HFFc6 (cell line): ENCODE results near the gene TERB1. TPM values are rescaled to one million over a fixed set of nuclear protein-coding genes. Genes with fewer than 3 reads are reported as not detected.

Source experiments
- DNase-seq: peaks from one replicate; pipeline ENCODE4 v3.0.0-alpha.2; 2018
- H3K27ac Mint-ChIP-seq: 2 replicates; pipeline ENCODE4 v1.8.0; 2020; ENCODE audit warnings: mild to moderate bottlenecking, mixed read lengths
- H3K27me3 Mint-ChIP-seq: 2 replicates; pipeline ENCODE4 v1.8.0; 2021; ENCODE audit warnings: mild to moderate bottlenecking, moderate library complexity, mixed read lengths; ENCODE audit not compliant: insufficient read depth
- H3K36me3 Mint-ChIP-seq: 2 replicates; pipeline ENCODE4 v1.8.0; 2021; ENCODE audit warnings: low read depth, mixed read lengths
- H3K4me1 Mint-ChIP-seq: 2 replicates; pipeline ENCODE4 v1.8.0; 2020; ENCODE audit warnings: low read depth, mixed read lengths
- H3K4me3 Mint-ChIP-seq: 2 replicates; pipeline ENCODE4 v1.8.0; 2020; ENCODE audit warnings: mild to moderate bottlenecking, moderate library complexity, mixed read lengths
- H3K9me3 Mint-ChIP-seq: 2 replicates; pipeline ENCODE4 v1.8.0; 2020; ENCODE audit warnings: mild to moderate bottlenecking, mixed read lengths
- CTCF ChIP-seq: fragments of 200-600 bp; sonication (generic); IDR thresholded peaks from 2 replicates; pipeline ENCODE4 v1.5.0; 2021; ENCODE audit warnings: antibody characterized with exemption, mild to moderate bottlenecking
- total RNA-seq, 6 experiments: library from RNA; stranded (reverse); fragmentation: NEBNext Ultra II Directional; extraction: Animal tissue kit (Norgen Biotek cat#: 25700); gene quantifications; 2 replicates in 1 of 6; 3 replicates in 5 of 6; pipeline ENCODE4 v1.2.3, GENCODE V29; 2021

The TERB1 gene
- total RNA-seq, 6 experiments from 2014 or later, result not detected

- H3K9me3 Mint-ChIP-seq, result no peaks in the 10 kb centered on the region
- H3K27ac Mint-ChIP-seq, result no peak overlapping the region
- DNase-seq, result no peak
- no peaks in the 10 kb centered on the region; the same call in 1 of the 2 replicates for H3K4me1 Mint-ChIP-seq
- no peak overlapping the region for H3K4me3 Mint-ChIP-seq
- TF ChIP-seq CTCF, result no peak
- H3K36me3 Mint-ChIP-seq, result no peaks in the 10 kb centered on the region
- peaks cover 53% of the 10 kb centered on the region for H3K27me3 Mint-ChIP-seq
Measured at GRCh38 chr16:66847533-66848067, 46.2 kb upstream of the TERB1 start.

GRCh38 chr16:66846831-66847230 is 45.4 kb upstream of the TERB1 start:
- no peak overlapping the region for H3K27ac Mint-ChIP-seq
- H3K4me3 Mint-ChIP-seq, result no peak overlapping the region
- no peaks in the 10 kb centered on the region for H3K36me3 Mint-ChIP-seq
- H3K4me1 Mint-ChIP-seq, result no peaks in the 10 kb centered on the region; the same call in 1 of the 2 replicates
- H3K27me3 Mint-ChIP-seq, result peaks cover 61% of the 10 kb centered on the region
- TF ChIP-seq CTCF, result no peak
- no peak for DNase-seq
- H3K9me3 Mint-ChIP-seq, result no peaks in the 10 kb centered on the region

GRCh38 chr16:66846266-66846665 is 44.9 kb upstream of the TERB1 start:
- Mint-ChIP-seq H3K27me3 (peaks cover 62% of the 10 kb centered on the region), H3K4me3 (no peak overlapping the region), H3K36me3 (no peaks in the 10 kb centered on the region), H3K27ac (no peak overlapping the region), H3K9me3 (no peaks in the 10 kb centered on the region), H3K4me1 (no peaks in the 10 kb centered on the region; the same call in 1 of the 2 replicates)
- no peak for DNase-seq
- TF ChIP-seq CTCF, result no peak

GRCh38 chr16:66845791-66846221 is 44.4 kb upstream of the TERB1 start:
- H3K9me3 Mint-ChIP-seq, result no peaks in the 10 kb centered on the region
- no peaks in the 10 kb centered on the region for H3K36me3 Mint-ChIP-seq
- no peak overlapping the region for H3K4me3 Mint-ChIP-seq

GRCh38 chr16:66845080-66845410 is 43.7 kb upstream of the TERB1 start:
- no peak overlapping the region for H3K4me3 Mint-ChIP-seq
- H3K27me3 Mint-ChIP-seq, result peaks cover 68% of the 10 kb centered on the region
- no peaks in the 10 kb centered on the region; the same call in 1 of the 2 replicates for H3K4me1 Mint-ChIP-seq

More at GRCh38 chr16:66845791-66846221, 44.4 kb upstream of the TERB1 start:
- no peak for DNase-seq
- no peak for TF ChIP-seq CTCF
- Mint-ChIP-seq H3K27me3 (peaks cover 66% of the 10 kb centered on the region), H3K4me1 (no peaks in the 10 kb centered on the region; the same call in 1 of the 2 replicates), H3K27ac (no peak overlapping the region)

More at GRCh38 chr16:66845080-66845410, 43.7 kb upstream of the TERB1 start:
- no peak for DNase-seq
- no peaks in the 10 kb centered on the region for H3K9me3 Mint-ChIP-seq
- no peak for TF ChIP-seq CTCF
- H3K36me3 Mint-ChIP-seq, result no peaks in the 10 kb centered on the region
- H3K27ac Mint-ChIP-seq, result no peak overlapping the region
